Caki2 (cell line): Measurements from ENCODE around the gene SLC27A1. TPM values are rescaled to one million over a fixed set of nuclear protein-coding genes. Genes with fewer than 3 reads are reported as not detected.
"Not testable (repeated sequence)": the region's sequence is repeated elsewhere in the genome, so short reads cannot be mapped to it uniquely, and the experiment has no call there.

Experiments
- DNase-seq: peaks from one replicate; pipeline ENCODE4 v3.0.0-alpha.2; 2015; ENCODE audit warnings: low read depth
- in situ Hi-C: cut with HindIII; loops from 2 replicates; pipeline ENCODE4 v1.10.0; 2016; ENCODE audit warnings: low sequenced_read_pairs, low pct_unique_long_range_greater_than_20kb, mixed read lengths
- total RNA-seq: library from RNA; depleted of rRNA; stranded (reverse); fragments of >200 nt; shearing (Covaris generic); gene quantifications from 2 replicates; pipeline ENCODE4 v1.2.3, GENCODE V29; 2014; ENCODE audit warnings: low replicate concordance; rRNA removed

SLC27A1 gene
- total RNA-seq, 1 experiment from 2014 or later = 18.2 TPM

DNA sequence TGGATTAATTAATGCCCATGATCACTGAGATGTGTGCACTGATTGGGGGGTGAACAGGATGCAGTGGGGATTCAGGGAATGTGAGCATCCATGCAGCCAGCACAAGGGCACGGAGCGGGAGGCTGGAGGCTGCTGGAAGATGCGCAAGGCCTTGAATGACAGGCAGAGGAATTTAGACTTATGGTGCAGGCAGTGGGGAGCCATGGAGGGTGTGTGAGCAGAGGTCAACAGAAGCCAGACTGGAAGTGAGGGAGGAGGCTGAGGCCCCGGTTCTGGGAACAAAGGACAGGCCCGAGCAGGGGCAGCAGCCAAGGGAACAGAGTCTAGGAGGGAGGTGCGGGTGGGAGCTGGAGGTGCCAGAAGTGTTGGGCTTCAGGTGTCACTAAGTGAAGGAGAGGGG is 77.8 kb downstream of the SLC27A1 start:
- no peak for DNase-seq
- in situ Hi-C loops = no loop called here

DNA sequence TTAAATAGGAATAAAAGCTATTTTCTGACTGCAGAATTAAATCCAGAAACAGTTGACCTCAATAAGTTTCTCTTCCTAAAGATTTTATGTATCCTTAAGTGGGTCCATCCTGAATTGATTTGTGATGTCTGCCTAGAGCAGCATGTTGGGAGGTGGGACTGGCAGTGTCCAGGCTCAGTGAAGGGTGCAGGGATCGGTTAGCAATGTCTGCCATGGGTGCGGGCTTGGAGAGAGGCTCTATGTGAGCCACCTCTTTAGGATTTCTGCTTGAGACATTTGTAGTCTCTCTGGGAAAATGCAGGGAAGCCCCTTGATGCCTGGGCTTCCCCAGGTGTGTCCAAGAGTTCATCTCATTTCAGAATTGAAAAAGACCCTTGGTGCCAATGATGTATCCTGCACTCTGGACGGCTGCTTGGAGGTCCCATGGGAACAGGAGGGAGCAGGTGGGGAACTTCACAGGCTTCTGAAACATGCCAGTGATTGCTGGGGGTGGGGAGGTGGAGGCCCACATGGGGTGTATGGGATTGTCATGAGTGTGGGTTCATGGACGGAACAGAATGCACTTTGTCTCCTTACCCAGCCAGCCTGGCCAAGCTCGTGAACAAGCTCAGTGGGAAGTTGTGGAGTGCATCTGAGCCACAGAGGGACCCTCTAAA is 78.9 kb downstream of the SLC27A1 start:
- in situ Hi-C loops = no loop called here
- DNase-seq = no peak

- no peak for DNase-seq
- in situ Hi-C loops = no loop called here
Measured at GRCh38 chr19:17550076-17550667, 79.8 kb downstream of the SLC27A1 start.

- DNase-seq, in situ Hi-C loops: not testable (repeated sequence)
Measured at GRCh38 chr19:17552735-17553134, 82.4 kb downstream of the SLC27A1 start.

DNA sequence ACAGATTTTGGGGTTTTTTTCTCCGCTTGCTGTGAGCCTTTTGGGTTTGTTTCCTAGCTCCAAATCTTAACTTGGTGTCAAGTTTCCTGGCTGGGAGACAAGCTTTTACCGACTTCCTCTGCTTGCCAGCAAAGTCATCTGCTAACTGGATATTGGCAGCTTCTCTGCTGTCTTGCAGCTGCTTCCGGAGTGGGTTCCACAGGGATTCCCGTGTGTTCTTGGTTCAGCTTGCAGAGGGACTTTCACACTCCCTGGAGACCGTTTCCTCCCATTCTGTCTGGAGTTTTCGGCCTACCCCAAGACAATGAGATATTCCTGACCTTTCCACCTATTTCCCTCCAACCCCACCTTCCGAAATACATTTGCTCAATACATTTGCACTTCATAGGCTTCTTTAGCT is 82.9 kb downstream of the SLC27A1 start:
- DNase-seq = no peak
- in situ Hi-C loops = no loop called here

DNA sequence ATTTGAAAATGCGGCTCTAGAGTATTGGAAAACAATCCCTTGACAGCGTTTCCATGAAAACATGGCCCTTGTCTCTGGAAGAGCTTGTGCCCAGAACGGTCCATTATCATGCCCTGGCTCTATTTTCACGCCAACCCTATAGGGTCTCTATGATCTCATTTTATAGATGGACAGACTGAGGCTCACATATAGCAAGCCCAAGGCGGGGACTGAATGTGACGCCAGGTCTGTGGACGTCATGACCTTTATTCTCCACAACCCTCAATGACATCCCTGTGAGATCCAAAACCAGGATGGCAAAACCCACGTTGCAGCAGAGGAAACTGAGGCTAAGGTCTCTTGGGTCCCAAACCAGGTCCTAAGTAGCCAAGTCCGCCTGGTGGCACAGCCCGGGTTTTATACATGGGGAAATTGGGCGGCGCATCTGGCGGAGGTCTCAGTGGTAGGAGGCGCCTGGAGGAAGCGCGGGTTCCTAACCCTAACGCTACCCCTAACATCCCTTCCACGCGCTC is 84.7 kb downstream of the SLC27A1 start:
- no peak for DNase-seq
- in situ Hi-C loops = no loop called here

DNA sequence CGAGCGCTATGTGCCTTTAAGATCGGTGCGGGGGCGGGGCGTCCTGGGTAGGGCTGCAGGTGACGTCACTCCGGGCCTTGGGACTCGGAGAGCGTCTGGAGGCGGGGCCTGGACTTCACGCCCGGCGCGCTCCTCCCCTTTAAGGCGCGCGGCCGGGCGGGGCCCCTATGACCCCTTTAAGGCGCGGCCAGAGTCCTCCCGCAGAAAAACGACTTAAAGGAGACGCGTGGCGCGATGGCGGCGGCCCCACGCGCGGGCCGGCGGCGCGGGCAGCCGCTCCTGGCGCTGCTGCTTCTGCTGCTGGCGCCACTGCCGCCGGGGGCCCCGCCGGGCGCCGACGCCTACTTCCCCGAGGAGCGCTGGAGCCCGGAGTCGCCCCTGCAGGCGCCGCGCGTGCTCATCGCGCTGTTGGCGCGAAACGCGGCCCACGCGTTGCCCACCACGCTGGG is 85.2 kb downstream of the SLC27A1 start, which contains the start of gene COLGALT1:
Gene COLGALT1, plus strand, starts transcription at position 170 of the 449 bp plus-strand sequence. Its CDS starts 65 bp downstream, at position 235.
- in situ Hi-C loops = no loop called here
- DNase-seq = peak; percentile 90

Other genes with a start within 250 kb of the SLC27A1 start
- gene OCEL1, start 244.3 kb upstream of the SLC27A1 start, total RNA-seq = 6.5 and 26.0 TPM in 2 replicates
- 121 and 145 TPM in 2 replicates for gene NR2F6, start 224.6 kb upstream of the SLC27A1 start, total RNA-seq
- gene USHBP1, start 205.8 kb upstream of the SLC27A1 start, total RNA-seq = not detected in 2 replicates
- 247 and 320 TPM in 2 replicates for gene BABAM1, start 203.1 kb upstream of the SLC27A1 start, total RNA-seq
- 0.51 TPM in 1 of 2 replicates, not detected in the other for gene ANKLE1, start 188.6 kb upstream of the SLC27A1 start, total RNA-seq
- gene ABHD8, start 167.1 kb upstream of the SLC27A1 start, total RNA-seq = 38.9 and 49.9 TPM in 2 replicates
- 21.0 and 38.9 TPM in 2 replicates for gene MRPL34, start 164.7 kb upstream of the SLC27A1 start, total RNA-seq
- gene DDA1, start 161.0 kb upstream of the SLC27A1 start, total RNA-seq = 17.9 and 23.5 TPM in 2 replicates
- gene ANO8, start 135.7 kb upstream of the SLC27A1 start, total RNA-seq = 4.6 and 5.4 TPM in 2 replicates
- 49.6 and 61.3 TPM in 2 replicates for gene GTPBP3, start 133.0 kb upstream of the SLC27A1 start, total RNA-seq
- gene PLVAP, start 93.2 kb upstream of the SLC27A1 start, total RNA-seq = not detected in 2 replicates
- not detected in 2 replicates for gene CCDC194, start 76.3 kb upstream of the SLC27A1 start, total RNA-seq
- 25.1 and 26.8 TPM in 2 replicates for gene BST2, start 64.9 kb upstream of the SLC27A1 start, total RNA-seq
- gene MVB12A, start 50.5 kb upstream of the SLC27A1 start, total RNA-seq = 77.8 and 129 TPM in 2 replicates
- not detected in 2 replicates for gene TMEM221, start 21.9 kb upstream of the SLC27A1 start, total RNA-seq
- not detected in 2 replicates for gene NXNL1, start 9.6 kb upstream of the SLC27A1 start, total RNA-seq
- 197 and 233 TPM in 2 replicates for gene PGLS, start 41.1 kb downstream of the SLC27A1 start, total RNA-seq
- gene COLGALT1, start 85.1 kb downstream of the SLC27A1 start, total RNA-seq = 133 and 145 TPM in 2 replicates
- gene UNC13A, start 217.8 kb downstream of the SLC27A1 start, total RNA-seq = 0.06 TPM in 1 of 2 replicates, not detected in the other
- gene MAP1S, start 249.0 kb downstream of the SLC27A1 start, total RNA-seq = 46.5 and 56.1 TPM in 2 replicates